HG03097 (cell line): ENCODE data around the gene SLC6A19.

Experiments
- ATAC-seq: cut with Tn5 transposase; IDR thresholded peaks from one replicate; pipeline ENCODE4 v1.9.1; 2021; ENCODE audit not compliant: unreplicated experiment, low FRiP score

The SLC6A19 gene

GRCh38 chr5:1165864-1166263, 35.5 kb upstream of the SLC6A19 start:
- no peak for ATAC-seq

GRCh38 chr5:1166370-1166769, 35.0 kb upstream of the SLC6A19 start:
- ATAC-seq = no peak

GRCh38 chr5:1167361-1167727, 34.1 kb upstream of the SLC6A19 start:
- no peak for ATAC-seq

GRCh38 chr5:1167728-1168709, 33.4 kb upstream of the SLC6A19 start:
- ATAC-seq = no peak

- ATAC-seq = no peak
Measured at GRCh38 chr5:1168796-1169195, 32.6 kb upstream of the SLC6A19 start.

GRCh38 chr5:1169211-1170115, 31.9 kb upstream of the SLC6A19 start:
- ATAC-seq = no peak

- no peak for ATAC-seq
Measured at GRCh38 chr5:1171340-1171941, 30.0 kb upstream of the SLC6A19 start.

GRCh38 chr5:1172007-1172581, 29.3 kb upstream of the SLC6A19 start:
- ATAC-seq = no peak

GRCh38 chr5:1172670-1173404, 28.6 kb upstream of the SLC6A19 start:
- no peak for ATAC-seq

- no peak for ATAC-seq
Measured at GRCh38 chr5:1173485-1174070, 27.8 kb upstream of the SLC6A19 start.

GRCh38 chr5:1174122-1174936, 27.1 kb upstream of the SLC6A19 start:
- no peak for ATAC-seq

- ATAC-seq = no peak
Measured at GRCh38 chr5:1175015-1175414, 26.4 kb upstream of the SLC6A19 start.

- no peak for ATAC-seq
Measured at GRCh38 chr5:1175801-1176472, 25.5 kb upstream of the SLC6A19 start.

GRCh38 chr5:1176473-1177391, 24.7 kb upstream of the SLC6A19 start:
- no peak for ATAC-seq

GRCh38 chr5:1177826-1178528, 23.4 kb upstream of the SLC6A19 start:
- no peak for ATAC-seq

GRCh38 chr5:1178529-1179382, 22.6 kb upstream of the SLC6A19 start:
- ATAC-seq = no peak
